ENCODE results near the gene TRDN.
"Not testable (repeated sequence)": the region's sequence is repeated elsewhere in the genome, so short reads cannot be mapped to it uniquely, and the experiment has no call there.

The TRDN gene

DNA sequence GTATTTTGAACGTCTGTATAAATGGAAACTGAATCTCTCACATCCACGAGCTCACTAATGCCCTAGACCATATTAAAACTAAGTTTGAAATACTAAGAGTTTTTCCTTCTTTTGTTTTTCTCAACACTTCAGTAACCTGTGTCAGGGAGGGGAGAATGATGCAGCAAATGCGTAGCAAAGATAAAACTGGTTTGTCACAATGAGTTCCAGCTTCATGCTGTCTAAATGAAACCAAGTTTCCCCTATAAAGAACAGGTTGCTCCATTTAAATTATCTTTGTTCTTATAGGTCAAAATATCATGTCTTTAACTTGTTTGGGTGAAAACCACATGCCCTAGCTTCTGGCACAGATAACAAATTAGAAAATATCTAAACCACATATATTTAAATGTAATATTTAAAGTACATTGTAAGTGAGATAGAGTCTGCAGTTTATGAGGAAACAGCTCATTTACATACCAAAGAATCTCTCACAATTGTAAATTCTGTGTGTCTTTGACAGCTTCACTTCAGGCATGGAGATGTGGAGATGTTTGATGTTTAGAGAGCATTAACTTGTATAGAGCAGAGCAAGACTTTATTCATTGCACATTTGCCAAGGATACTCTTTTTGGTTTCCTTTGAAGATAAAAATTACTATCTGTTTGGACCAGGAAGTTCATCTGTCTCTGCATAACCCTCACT, 7.3 kb downstream of the TRDN start:
- no peak for DNase-seq

DNA sequence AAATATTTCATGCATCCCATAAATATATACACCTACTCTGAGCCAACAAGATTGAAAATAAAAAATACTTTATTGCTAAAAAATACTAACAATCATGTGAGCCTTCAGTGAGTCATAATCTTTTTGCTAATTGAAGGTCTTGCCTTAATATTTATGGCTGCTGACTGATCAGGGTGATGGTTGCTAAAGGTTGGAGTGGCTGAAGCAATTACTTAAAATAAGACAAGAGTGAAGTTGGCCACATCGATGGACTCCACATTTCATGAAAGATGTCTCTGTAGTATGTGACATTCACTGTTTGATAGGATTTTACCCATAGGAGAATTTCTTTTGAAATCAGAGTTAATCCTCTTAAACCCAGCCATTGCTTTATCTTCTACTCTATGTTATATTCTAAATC, 11.1 kb downstream of the TRDN start:
- no peak for DNase-seq

DNA sequence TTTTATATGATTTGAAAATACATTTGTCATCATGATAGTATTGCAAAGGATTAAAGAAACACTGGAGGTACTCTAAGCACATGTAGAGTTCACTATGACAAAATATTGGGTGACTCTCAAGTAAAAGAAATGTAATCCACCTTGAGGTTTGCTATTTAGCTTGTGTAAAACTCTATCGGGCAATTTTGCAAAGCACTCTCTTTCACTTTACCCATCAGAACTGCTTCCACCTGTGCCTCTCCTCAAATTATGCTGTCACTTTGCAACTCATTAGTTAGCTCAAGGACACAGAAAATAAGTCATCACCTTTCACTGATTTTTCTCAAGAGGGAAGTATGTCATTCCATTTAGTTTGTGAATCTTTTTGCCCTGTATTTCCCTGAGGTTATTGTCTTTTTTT, 14.0 kb downstream of the TRDN start:
- no peak for DNase-seq

DNA sequence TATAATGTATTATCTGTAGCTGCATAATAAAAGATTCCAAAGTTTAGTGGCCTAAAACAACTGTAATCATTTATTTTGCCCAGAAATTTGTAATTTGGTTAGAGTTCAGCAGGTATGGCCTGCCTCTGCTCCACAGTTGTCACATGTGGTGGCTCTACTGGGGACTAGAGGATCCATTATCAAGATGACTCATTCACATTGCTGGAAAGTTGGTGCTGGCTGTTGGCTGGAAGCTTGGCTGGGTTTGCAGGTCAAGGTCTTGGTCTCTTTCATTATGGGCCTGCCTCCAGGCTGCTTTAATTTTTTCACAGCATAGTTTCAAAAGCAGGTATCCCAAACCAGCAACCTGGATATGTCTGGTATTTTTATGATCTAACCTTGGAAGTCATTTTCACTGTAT, 17.6 kb downstream of the TRDN start:
- DNase-seq = no peak

DNA sequence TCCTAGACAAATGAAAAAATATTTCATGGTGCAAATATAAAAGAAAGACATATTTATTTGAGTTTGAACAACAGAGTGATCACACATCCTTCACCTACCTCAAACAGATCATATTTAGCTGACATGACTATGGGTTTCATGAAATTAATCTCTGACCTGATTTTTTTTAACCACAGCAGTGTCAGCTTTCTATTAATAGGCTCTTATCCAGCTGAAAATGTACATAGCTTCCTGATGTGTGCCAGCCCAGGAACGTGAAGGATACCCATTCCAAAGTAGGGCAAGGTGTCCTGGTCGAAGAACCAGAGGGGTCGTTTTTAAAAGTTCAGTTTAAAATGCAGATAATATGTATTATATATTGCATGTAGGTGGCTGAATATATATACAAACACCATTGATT, 19.8 kb downstream of the TRDN start:
- DNase-seq = no peak

DNA sequence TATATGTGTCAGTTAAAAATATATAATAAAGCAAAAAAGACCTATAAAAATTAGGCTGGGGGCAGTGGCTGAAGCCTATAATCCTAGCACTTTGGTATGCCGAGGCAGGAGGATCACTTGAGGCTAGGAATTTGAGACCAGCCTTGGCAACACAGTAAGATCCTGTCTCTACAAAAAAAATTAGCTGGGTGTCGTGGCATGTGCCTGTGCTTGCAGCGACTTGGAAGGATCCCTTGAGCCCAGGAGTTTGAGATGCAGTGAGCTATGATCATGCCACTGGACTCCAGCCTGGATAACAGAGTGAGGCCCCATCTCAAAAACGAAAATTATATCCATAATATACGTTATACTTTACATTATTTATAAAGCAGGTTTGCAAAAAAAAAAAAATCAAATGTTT, 20.7 kb downstream of the TRDN start:
- no peak for DNase-seq

DNA sequence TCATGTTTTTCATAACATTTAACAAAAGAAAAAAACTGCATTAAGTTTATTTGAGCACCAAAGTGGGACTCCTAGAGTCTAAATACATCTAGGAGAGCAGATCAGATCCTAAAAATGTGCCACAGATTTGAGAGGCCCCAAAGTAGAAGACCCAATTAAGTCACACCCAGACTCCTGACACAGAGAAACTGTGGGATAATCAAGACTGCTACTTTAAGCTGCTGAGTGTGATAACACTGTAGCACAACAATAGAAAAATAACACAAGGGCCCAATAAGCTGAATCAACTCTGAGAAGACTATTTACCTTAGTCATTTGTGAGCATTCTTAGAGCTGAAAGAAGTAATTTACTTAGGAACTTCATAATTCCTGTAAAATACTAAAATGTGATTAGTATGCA, 26.0 kb downstream of the TRDN start:
- DNase-seq = no peak

DNA sequence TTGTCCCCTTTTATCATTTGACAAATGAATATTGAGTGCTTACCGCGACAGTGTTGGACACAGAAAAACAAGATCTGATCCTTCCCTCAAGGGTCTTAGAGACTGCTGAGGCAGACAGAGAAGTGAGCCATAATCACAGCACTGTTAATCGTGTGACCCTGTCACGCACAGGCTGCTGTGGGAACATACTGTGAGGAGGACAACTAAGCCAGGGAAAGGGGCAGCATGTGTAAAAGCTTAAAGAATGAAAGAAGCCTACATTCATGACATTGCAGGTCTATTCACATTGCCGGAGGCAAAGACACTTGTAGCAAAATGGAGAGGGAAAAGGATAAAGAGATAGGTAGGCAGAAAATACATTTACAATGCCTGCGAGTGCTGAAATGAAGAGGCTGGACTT, 32.7 kb downstream of the TRDN start:
- DNase-seq = no peak

DNA sequence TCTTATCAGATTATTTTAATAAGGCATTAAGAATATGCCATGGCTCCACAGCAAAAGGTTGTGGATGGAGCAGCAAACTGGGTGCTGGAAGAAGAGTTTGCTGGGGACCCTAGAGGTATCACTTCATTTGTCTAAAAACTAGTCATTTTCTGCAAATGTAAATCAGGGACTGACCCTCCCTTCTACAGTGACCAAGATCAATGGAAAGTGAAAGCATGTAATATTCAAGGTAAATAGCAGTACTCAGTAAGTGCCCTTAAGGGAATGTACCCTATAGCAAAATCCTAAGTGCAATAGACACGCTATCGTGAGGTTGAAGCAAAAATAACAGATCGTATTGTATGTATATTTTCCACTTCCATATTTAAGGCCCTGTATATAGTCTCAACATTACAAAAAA, 38.7 kb downstream of the TRDN start:
- DNase-seq = no peak

DNA sequence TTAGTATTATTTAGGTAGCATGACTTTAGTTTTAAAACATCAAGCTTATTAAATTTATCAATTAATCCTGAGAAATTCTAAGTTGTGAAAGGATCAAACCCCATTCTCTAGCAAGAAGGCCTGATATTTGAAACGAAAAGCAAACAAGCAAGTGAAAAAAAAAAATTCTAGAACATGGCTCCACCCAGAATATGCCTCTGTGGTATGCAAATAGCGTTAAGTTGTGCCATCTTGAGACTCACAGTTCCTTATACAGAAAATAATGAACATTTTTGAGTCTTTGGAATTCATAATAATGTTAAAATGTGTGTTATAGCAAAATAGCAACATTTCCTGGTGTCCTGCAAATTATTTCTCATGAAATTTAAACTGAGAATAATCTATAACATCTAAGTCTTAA, 42.0 kb downstream of the TRDN start:
- DNase-seq = no peak

DNA sequence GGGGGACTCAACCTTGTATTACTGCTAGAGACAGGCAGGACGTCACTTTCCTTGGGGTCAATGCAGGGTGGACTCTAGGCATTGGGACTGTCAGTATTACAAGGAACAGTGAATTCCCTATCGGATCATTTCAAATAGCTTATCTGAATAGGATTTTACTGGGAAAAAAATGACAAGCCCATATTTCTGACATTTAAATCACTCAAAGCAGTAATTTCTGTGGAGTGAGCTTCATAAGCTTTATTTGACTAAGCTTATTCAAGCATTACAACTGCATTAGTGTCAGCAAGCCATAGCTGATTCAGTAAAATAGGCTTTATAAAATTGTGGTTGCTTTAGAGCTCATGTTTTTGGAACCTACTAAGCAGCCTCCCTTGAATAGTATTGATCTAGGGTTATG, 44.3 kb downstream of the TRDN start:
- no peak for DNase-seq

DNA sequence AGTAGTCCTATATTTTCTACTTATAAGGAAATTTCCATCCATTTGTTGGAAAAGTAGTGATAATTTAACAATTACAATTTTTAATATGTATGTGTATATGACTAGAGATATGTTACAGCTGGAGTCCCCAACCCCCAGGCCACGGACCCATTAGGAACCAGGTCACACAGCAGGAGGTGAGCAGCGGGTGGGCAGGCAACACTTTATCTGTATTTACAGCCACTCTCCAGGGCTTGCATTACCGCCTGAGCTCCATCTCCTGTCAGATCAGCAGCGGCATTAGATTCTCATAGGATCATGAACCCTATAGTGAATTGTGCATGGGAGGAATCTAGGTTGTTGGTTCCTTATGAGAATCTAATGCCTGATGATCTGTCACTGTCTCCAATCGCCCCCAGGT, 46.8 kb downstream of the TRDN start:
- no peak for DNase-seq

DNA sequence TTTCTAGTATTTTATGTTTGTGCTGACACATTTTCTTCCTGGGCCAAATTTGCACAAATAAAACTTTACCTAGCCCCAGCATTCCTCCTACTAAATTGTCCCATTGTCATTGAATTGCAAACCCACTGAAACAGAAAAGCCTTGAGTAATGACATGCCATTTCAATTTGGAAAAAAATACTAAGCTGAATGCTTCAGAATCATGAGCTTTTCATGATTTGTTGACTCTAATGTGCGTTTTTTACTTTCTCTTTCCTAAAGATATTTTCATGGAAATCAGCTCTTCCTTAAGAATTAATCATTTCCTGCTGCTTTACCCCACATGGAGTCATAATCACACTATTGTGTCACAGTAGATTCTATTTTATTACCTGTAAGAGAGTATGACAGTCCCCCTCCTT, 47.4 kb downstream of the TRDN start:
- DNase-seq = no peak

DNA sequence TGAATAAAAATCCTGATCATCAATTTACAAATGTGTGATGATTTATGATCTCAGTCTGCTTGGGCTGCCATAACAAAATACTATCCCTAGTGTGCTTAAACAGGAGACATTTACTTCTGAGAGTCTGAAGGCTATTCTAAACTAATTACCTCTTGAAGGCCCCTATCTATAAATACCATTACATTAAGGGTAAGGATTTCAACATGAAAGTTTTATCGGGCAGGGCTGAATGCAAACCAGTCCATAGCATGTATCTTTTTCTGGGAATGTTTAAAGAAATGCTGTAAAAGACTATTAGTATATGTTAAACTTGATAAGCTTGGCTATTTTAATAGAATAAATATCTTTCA, 48.2 kb downstream of the TRDN start:
- no peak for DNase-seq

DNA sequence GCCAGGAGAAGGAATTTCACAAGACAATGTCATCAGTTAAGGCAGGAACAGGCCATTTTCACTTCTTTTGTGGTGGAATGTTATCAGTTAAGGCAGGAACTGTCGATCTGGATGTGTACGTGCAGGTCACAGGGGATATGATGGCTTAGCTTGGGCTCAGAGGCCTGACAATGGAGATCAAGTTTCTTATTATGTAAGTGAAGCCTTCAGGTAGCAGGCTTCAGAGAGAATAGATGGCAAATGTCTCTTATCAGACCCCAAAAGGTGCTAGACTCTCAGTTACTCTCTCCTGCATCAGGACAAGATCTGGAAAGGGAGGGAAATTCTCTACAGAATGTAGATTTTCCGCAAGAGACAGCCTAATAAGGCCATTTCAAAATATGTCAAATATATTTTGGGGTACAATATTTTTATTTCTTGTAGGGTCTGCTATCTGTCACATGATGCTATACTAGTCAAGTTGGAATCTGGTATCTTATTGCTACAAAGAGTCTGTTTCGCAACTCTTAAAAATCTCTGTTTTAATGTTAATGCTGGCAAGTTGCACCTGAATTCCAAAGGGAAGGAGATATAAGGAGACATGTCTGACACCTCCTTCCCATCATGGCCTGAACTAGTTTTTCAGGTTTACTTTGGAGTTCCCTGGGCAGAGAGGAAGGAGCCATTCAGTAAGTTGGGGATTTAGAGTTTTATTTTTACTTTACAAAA, 48.8 kb downstream of the TRDN start:
- DNase-seq = no peak

DNA sequence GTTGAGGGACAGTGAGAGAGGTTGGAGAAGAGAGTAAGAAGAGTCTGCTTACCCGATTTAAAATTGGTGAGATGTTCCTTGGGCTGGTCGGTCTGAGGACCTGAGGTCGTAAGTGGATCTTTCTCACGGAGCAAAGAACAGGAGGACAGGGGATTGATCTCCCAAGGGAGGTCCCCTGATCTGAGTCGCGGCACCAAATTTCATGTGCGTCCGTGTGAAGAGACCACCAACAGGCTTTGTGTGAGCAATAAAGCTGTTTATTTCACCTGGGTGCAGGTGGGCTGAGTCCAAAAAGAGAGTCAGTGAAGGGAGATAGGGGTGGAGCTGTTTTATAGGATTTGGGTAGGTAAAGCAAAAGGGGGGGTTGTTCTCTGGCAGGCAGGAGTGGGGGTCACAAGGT, 49.3 kb downstream of the TRDN start:
- not testable (repeated sequence) for DNase-seq

DNA sequence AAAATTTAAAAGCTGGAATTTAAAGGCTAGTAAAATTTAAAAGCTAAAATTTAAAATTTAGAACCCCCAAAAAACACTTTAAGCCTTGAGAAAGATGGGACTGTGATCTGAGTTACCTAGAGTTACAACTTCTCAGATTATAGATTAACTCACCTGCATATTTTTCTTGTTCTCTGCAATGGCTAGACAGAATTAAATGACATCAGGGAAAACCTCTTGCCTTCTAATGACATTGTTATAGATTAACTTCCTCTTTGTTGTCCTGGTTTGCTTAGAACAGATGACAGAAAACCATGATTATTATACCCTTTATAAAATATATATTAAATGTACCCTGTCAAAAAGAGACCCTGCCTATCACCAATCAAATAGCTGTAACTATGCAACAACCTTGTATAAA, 56.4 kb downstream of the TRDN start:
- no peak for DNase-seq

DNA sequence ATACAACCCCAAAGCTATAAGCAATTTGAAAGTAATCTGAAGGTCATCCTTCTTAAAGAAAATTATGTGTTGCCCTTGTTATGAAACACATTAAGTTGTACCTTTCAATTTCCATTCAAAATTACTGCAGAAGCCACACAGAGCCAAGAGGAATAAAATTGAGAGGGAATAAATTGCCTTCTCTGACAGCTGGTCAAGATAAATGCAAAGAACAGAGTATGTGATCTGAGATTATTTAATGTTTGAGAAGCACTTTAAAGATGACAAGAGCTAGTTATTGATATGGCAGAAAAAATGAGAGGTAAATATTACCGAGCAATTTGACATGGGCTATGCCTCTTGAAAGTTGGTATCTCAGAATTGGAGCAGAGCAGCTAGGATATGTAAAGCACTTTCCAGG, 61.6 kb downstream of the TRDN start:
- no peak for DNase-seq

DNA sequence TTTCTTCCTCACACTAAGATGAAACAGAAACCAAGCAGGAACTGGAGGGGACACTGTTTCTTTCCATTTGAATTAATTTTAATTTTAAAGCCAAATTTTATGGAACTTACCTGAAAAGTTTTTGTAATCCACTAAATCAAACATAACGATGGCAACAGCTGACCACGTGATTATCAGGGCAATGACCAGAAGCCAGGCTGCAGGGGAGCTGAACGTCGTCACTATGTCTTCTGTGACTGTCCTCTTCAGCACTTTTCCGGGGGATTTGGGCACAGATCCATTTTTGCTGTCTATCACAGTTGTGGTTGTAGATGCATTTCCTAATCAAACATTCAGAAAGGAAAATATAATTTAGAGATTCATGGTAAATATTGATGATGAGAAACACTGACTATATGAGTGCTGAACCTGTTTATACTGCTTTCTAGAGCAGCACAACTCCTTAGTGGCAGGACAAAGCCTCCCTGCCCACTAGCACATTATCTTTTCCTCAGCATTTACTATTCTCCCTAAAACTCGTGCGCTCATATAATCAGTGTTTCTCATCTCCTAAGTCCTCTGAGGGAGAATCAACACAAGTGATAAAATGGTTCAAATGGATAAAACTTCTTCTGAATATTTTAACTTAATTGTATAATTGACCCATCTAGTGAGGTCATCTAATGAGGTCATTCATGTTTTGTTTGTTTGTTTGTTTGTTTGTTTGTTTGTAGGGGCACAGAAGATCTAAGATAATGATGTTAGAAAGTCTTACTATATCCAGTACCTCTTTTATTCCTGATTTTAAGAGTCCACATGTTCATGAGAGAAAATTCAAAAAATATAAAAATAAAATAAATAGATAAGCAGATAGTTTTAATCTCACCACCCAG, 65.7 kb downstream of the TRDN start:
- no peak for DNase-seq

DNA sequence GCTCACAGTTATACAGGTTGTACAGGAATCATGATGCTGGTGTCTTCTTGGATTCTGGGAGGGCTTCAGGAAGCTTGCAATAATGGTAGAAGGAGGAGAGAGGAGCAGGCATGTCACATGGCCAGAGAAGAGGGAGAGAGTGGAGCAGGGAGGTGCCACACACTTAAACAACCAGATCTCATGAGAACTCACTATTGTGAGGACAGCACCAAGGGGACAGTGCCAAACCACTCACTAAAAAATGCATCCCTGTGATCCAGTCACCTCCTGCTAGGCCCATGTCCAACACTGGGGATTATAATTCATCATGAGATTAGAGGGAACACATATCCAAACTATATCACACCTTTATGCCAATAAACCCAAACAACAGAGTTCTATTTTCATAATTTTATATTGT, 67.2 kb downstream of the TRDN start:
- no peak for DNase-seq

DNA sequence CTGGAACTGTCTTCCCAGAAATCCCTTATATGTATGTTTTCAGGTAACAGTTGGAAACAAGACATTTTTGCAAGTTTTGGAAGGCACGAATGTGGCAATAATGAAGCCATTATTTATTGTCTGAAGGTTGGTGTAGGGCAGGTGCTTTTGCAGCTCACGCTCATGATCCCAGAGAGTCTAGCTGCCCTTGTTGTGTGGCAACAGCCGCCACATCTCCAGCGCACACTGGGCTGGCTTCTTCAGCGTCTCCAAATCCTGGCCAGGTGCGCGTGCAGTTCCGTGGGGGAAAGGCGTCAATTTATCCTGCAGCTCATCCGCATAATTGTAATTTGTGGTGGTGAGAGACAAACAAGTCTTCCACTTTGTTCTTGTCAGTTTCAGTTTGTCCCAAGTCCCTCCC, 71.2 kb downstream of the TRDN start:
- no peak for DNase-seq

DNA sequence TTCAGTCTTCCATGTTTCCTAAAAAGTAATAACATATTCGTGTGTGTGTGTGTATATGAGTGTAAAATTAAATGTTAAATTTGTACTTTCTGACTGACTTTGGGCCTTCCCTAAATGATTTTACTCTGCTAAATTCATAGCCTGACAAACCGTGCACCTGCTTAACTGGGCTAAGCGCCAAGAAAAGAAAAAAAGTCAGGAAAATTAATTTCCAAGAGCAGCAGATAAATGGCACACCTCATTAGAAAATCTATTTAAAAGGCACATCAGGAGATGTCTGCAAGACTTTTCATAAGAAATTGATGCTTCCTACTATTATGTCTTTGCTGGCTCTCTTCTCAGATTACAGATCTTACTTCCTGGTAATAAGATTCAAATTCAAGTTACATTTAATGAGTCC, 72.4 kb downstream of the TRDN start:
- DNase-seq = no peak

DNA sequence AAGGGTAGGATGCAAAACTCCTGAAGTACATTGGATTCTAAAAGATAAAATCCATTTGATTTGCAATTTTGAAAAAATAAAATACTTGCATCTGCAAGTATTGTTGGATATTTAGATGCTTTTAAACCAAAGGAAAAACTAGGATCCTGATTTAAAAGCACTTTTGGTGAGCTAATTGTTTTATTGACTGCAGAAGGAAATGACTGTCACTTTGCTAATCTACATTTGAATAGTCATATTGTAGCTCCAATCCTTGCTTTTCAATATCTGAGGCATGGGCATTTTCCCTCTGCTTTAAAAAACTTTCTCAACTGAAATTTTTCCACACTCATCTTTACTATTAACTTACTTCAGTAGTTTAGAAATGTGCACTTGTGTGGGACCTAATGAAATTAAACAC, 74.1 kb downstream of the TRDN start:
- no peak for DNase-seq

DNA sequence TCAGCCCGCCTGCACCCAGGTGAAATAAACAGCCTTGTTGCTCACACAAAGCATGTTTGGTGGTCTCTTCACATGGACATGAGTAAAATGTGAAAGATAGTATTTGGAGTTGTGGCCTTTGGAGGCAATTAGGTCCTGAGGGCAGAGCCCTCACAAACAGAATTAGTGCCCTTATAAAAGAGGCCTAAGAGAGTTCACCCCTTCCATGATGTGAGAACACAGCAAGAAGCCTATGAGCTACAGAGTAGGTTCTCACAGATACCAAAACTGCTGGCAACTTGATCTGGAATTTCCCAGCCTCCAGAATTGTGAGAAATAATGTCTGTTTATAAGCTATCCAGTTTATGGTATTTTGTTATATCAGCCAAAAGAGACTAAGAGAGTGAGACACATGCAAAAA, 74.5 kb downstream of the TRDN start:
- no peak for DNase-seq
